GM21528 (cell line): ENCODE results near the gene SBNO1.
"Not testable (repeated sequence)": the region's sequence is repeated elsewhere in the genome, so short reads cannot be mapped to it uniquely, and the experiment has no call there.

Source experiments
- ATAC-seq: cut with Tn5 transposase; IDR thresholded peaks from one replicate; pipeline ENCODE4 v1.9.1; 2021; ENCODE audit warnings: mild to moderate bottlenecking, moderate library complexity; ENCODE audit not compliant: unreplicated experiment, low FRiP score

SBNO1 gene

GRCh38 chr12:123364532-123365024 is at the start of gene SBNO1:
Gene SBNO1 (minus strand): TSS chr12:123364847. CDS start chr12:123350441, 14,406 bp downstream.
- peak; percentile 33 for ATAC-seq

DNA sequence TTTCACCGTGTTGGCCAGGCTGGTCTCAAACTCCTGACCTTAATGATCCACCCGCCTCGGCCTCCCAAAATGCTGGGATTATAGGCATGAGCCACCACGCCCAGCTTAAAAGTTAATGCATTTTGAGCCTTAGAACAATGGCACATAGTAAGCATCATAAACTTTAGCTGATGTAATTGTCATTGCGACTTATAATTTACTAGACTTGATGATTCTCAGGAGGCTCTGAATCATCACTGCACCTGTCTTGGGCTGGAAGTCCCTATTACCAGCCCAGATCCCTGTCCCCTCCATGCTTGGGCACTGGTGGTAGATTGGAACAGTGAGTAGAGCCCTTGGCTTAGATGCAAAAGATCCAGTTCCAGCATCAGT is 45.4 kb upstream of the SBNO1 start:
- no peak for ATAC-seq

DNA sequence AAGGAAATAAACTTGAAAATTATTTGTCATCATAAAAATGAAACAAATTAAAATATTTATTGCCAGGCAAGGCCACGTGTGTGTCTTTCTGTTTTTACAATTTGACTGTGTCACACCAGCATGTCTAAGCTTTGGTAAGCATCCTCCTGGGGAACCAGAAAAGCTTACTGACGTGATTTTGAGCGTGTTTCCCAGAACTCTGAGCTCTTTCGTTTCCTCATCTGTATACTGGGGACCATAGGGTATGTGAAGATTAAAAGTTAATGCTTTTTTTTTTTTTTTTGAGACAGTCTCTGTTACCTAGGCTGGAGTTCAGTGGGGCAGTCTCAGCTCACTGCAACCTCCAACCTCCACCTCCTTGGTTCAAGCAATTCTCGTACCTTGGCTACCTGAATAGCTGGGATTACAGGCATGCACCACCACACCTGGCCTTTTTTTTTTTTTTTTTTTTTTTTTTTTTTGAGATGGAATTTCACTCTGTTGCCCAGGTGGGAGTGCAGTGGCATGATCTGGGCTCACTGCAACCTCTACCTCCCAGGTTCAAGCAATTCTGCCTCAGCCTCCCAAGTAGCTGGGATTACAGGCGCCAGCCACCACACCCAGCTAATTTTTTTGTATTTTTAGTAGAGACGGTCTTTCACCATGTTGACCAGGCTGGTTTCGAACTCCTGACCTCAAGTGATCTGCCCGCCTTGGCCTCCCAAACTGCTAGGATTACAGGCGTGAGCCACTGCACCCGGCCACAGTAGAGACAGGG is 44.8 kb upstream of the SBNO1 start:
- ATAC-seq, result not testable (repeated sequence)

DNA sequence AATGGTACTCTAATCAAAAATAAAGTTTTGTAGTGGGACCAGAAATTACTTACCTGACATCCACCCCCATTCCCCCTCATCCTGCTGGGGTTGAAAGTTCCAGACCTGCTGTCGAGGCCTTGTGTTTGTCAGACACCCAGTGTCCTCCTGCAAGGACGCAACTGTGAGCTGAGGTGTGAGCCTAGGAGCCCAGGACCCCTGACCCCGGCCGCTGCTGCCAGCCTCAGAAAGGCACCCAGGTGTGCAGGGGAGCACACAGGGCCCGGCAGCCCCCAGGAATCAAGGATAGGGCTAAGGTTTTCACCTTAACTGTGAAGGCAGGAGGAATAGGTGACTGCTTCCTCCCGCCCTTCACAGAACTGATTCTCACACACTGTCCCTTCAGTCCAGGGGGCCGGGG is 44.0 kb upstream of the SBNO1 start:
- not testable (repeated sequence) for ATAC-seq

- ATAC-seq, result not testable (repeated sequence)
Observed at GRCh38 chr12:123407934-123408333, 43.3 kb upstream of the SBNO1 start.

GRCh38 chr12:123407269-123407668 is 42.6 kb upstream of the SBNO1 start:
- not testable (repeated sequence) for ATAC-seq

- no peak for ATAC-seq
Observed at GRCh38 chr12:123404581-123404980, 39.9 kb upstream of the SBNO1 start.

GRCh38 chr12:123401753-123402683 is 37.4 kb upstream of the SBNO1 start:
- no peak for ATAC-seq

DNA sequence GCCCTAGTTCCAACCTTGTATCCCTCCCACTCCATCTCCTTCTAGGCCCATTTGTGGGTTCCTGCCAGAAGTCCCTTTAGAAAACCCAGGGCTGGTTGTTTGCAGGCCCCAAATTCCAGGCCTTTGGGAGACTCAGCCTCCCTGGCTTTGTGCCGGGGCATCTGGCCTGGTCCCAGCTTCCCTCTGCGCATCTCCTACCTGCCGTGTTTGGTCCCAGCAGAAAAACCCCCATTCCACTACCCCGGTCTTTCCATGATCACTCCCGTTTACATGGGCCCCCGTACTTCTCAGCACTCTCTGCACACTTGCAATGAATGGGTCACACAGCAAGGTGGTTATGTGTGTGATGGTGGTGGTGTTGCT is 34.6 kb upstream of the SBNO1 start:
- ATAC-seq, result no peak

- ATAC-seq, result no peak
Observed at GRCh38 chr12:123398550-123399254, 34.1 kb upstream of the SBNO1 start.

GRCh38 chr12:123398177-123398549 is 33.5 kb upstream of the SBNO1 start:
- no peak for ATAC-seq

DNA sequence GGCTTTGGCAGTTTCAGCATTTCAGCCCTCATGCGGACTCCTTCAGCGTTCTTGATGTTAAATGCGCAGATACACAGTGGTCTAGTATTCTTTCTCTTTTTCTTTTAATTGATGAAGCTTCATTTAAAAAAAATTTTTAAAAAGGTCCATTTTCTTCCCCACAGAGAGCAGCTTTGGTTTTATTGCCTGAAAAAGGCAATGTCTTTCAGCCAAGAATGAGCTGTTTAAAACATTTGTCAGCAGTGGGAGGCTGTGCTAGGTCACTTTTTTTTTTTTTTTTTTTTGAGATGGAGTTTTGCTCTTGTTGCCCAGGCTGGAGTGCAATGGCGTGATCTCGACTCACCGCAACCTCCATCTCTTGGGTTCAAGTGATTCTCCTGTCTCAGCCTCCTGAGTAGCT is 32.8 kb upstream of the SBNO1 start:
- ATAC-seq, result no peak

DNA sequence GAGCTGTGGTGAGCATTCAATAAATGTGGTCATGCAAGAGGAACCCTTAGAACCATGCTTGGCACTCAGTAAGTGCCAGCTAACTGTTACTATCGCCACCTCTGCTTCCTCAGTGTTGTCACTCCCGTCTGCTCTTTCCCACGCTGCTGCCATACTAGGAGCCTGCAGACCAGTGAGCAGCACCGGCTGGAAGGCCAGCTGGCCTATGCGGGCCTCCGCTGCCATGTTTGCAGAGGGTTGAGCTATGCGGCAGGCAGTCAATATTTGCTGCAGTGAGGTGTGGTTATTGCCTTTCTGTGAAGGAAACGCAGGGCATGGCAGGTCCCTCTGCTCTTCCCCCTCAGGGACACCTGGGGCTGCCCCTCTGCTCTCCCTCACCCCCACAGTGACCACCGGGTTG is 32.3 kb upstream of the SBNO1 start:
- no peak for ATAC-seq

GRCh38 chr12:123396543-123396942 is 31.9 kb upstream of the SBNO1 start:
- ATAC-seq, result no peak

DNA sequence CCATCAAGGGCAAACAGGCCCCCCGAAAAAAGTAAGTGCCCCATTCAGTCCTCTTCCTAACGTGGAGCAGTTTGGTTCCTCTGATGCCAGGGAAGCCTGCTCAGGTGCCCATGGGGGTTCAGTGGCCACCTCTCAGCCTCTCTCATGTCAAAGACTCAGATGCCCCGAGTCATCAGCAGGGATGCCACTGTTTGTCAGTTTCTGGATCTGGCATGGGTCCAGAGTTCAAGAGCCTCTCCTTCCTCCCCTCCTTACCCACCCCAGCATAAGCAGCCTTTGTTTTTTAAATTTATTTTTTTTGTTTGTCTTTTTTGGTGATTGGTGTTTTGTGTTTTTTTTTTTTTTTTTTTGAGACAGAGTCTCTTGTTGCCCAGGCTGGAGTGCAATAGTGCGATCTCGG is 30.6 kb upstream of the SBNO1 start:
- ATAC-seq, result no peak

DNA sequence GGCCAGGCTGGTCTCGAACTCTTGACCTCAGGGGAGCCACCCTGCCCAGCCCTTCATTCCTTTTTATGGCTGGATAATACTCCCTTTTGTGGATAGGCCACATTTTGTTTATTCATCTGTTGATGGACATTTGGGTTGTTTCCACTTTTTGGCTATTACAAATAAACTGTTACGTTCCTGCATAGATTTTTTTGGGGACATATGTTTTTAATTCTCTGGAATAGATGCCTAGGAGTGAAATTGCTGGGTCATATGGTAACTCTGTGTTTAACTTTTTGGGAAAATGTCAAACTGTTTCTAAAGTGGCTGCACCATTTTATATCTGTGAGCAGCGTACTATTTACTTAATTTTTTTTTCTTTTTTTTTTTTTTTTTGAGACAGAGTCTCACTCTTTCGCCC is 29.1 kb upstream of the SBNO1 start:
- no peak for ATAC-seq

- no peak for ATAC-seq
Observed at GRCh38 chr12:123391546-123392343, 27.1 kb upstream of the SBNO1 start.

- no peak for ATAC-seq
Observed at GRCh38 chr12:123390498-123391426, 26.1 kb upstream of the SBNO1 start.
